22Rv1 (cell line): ENCODE results near the gene ELAVL4.

Experiments
- CTCF ChIP-seq: fragments of 450-650 bp; IDR thresholded peaks from 2 replicates; pipeline ENCODE4 v1.5.1; 2017; ENCODE audit warnings: mild to moderate bottlenecking
- ZFX ChIP-seq: fragments of 450-650 bp; IDR thresholded peaks from 2 replicates; pipeline ENCODE4 v1.6.1; 2017; ENCODE audit warnings: antibody characterized with exemption, borderline replicate concordance

DNA sequence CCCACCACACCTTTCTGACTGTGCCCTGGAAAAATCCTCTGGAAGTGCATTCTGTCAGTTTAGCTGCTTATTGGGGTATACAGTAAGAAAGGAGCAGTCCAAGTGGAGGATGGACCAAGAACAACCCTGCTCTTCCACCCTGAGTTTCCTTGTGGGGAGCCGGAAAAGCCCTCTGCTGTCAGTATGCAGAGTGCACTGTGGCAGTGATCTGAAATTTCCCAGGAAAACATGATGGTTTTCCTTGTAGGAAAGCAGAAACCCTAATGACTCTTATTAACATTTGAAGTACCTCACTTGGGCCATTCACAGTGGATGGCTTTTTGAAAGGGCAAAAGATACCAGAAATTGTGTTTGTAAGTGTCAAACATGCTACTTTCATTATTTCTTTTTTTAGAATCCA is 20.5 kb downstream of the ELAVL4 start:
- no peak for TF ChIP-seq CTCF
- no peak for TF ChIP-seq ZFX
